IMR-90 (cell line): Measurements from ENCODE around the gene DLGAP4. TPM values are rescaled to one million over a fixed set of nuclear protein-coding genes. Genes with fewer than 3 reads are reported as not detected.

ENCODE experiments used
- ATAC-seq: fragments of 200-7000 bp; cut with Tn5 transposase; 2 replicates; pipeline ENCODE4 v1.9.1; 2020; ENCODE audit warnings: low read depth, mild to moderate bottlenecking, moderate library complexity
- BruUV-seq: library from RNA; stranded (reverse); fragments of 400-500 nt; replicated peaks from 2 replicates; lab custom pipeline; 2021; lab: Mats Ljungman, UMichigan
- CTCF ChIA-PET: fragments of 300-600 bp; formaldehyde crosslinking; extraction: SDS; loops from one replicate; lab custom pipeline; 2021; ENCODE audit warnings: antibody characterized with exemption; lab: Yijun Ruan, JAX
- POLR2A ChIA-PET: fragments of 300-600 bp; sonication (Branson Sonifier 250); formaldehyde crosslinking; loops from one replicate; lab custom pipeline; 2022; ENCODE audit warnings: antibody characterized with exemption; ENCODE audit not compliant: unreplicated experiment; lab: Charles Lee
- DNase-seq: peaks from one replicate; pipeline ENCODE4 v3.0.0; 2013
- H2AFZ ChIP-seq: replicated peaks from 2 replicates; pipeline ENCODE3; 2013; ENCODE audit warnings: low read length, mild to moderate bottlenecking; ENCODE audit not compliant: poor library complexity
- H2AK5ac ChIP-seq: 2 replicates; pipeline ENCODE4 v1.6.1; 2013; ENCODE audit warnings: low read depth, low read length, inconsistent platforms
- H2AK9ac ChIP-seq: replicated peaks from 2 replicates; pipeline ENCODE3; 2013; ENCODE audit warnings: mild to moderate bottlenecking, low read depth, low read length, moderate library complexity; ENCODE audit not compliant: poor library complexity
- H2BK120ac ChIP-seq: 2 replicates; pipeline ENCODE4 v1.6.1; 2013; ENCODE audit warnings: low read depth, low read length, inconsistent platforms
- H2BK15ac ChIP-seq: 3 replicates; pipeline ENCODE4 v1.6.1; 2013; ENCODE audit warnings: low read depth, low read length, inconsistent platforms
- H2BK20ac ChIP-seq: 2 replicates; pipeline ENCODE4 v1.6.1; 2013; ENCODE audit warnings: low read depth, mild to moderate bottlenecking, inconsistent platforms, low read length, moderate library complexity
- H2BK5ac ChIP-seq: 2 replicates; pipeline ENCODE4 v1.6.1; 2013; ENCODE audit warnings: mild to moderate bottlenecking, low read depth, low read length, inconsistent platforms; ENCODE audit not compliant: poor library complexity, severe bottlenecking
- H3K14ac ChIP-seq: replicated peaks from 2 replicates; pipeline ENCODE4 v1.6.1; 2013; ENCODE audit warnings: low read depth, low read length, inconsistent platforms
- H3K18ac ChIP-seq: 2 replicates; pipeline ENCODE4 v1.6.1; 2013; ENCODE audit warnings: low read depth, low read length, control low read depth
- H3K23ac ChIP-seq: 2 replicates; pipeline ENCODE4 v1.6.1; 2013; ENCODE audit warnings: low read depth, low read length, inconsistent platforms
- H3K27ac ChIP-seq: 2 replicates; pipeline ENCODE4 v1.5.1; 2013; ENCODE audit warnings: mild to moderate bottlenecking, control low read depth, low read length; ENCODE audit not compliant: insufficient read depth
- H3K27me3 ChIP-seq: 2 replicates; pipeline ENCODE4 v1.6.1; 2013; ENCODE audit warnings: low read length; ENCODE audit not compliant: control insufficient read depth, insufficient read depth
- H3K36me3 ChIP-seq: 2 replicates; pipeline ENCODE4 v1.6.1; 2013; ENCODE audit warnings: low read length, mixed read lengths; ENCODE audit not compliant: control insufficient read depth, insufficient read depth
- H3K4ac ChIP-seq: 2 replicates; pipeline ENCODE4 v1.6.1; 2013; ENCODE audit warnings: low read depth, low read length, inconsistent platforms
- H3K4me1 ChIP-seq: 2 replicates; pipeline ENCODE4 v1.6.1; 2013; ENCODE audit warnings: low read length, mixed read lengths; ENCODE audit not compliant: control insufficient read depth, insufficient read depth
- H3K4me2 ChIP-seq: 2 replicates; pipeline ENCODE4 v1.6.1; 2013; ENCODE audit warnings: low read depth, mild to moderate bottlenecking, control low read depth, low read length, moderate library complexity
- H3K4me3 ChIP-seq: 2 replicates; pipeline ENCODE4 v1.5.1; 2013; ENCODE audit warnings: low read depth, mild to moderate bottlenecking, control low read depth, low read length, moderate library complexity; ENCODE audit not compliant: insufficient read depth
- H3K56ac ChIP-seq: 2 replicates; pipeline ENCODE4 v1.6.1; 2013; ENCODE audit warnings: low read length, inconsistent platforms; ENCODE audit not compliant: insufficient read depth; ENCODE audit errors: extremely low read depth
- H3K79me1 ChIP-seq, 2 experiments: 2 replicates each; pipeline ENCODE4 v1.6.1; 2013; ENCODE audit warnings: low read length in 2 of 2, inconsistent platforms in 1 of 2, low read depth in 1 of 2
- H3K9ac ChIP-seq: 2 replicates; pipeline ENCODE4 v1.6.1; 2013; ENCODE audit warnings: low read depth, low read length, control low read depth
- H3K9me1 ChIP-seq: 2 replicates; pipeline ENCODE4 v1.6.1; 2013; ENCODE audit warnings: low read length, inconsistent platforms; ENCODE audit not compliant: insufficient read depth
- H3K9me3 ChIP-seq: 2 replicates; pipeline ENCODE4 v1.6.1; 2013; ENCODE audit warnings: low read length; ENCODE audit not compliant: control insufficient read depth, insufficient read depth
- H4K20me1 ChIP-seq: 2 replicates; pipeline ENCODE4 v1.6.1; 2013; ENCODE audit warnings: low read length, inconsistent platforms; ENCODE audit not compliant: insufficient read depth
- H4K5ac ChIP-seq: 2 replicates; pipeline ENCODE4 v1.6.1; 2013; ENCODE audit warnings: mild to moderate bottlenecking, low read depth, low read length, control low read depth
- H4K8ac ChIP-seq, 2 experiments: 2 replicates each; pipeline ENCODE4 v1.6.1; 2013; ENCODE audit warnings: low read depth in 2 of 2, low read length in 2 of 2, control low read depth in 1 of 2, inconsistent platforms in 1 of 2
- H4K91ac ChIP-seq: 2 replicates; pipeline ENCODE4 v1.6.1; 2013; ENCODE audit warnings: low read depth, low read length, inconsistent platforms; ENCODE audit not compliant: insufficient read depth
- BHLHE40 ChIP-seq: fragments of 150-350 bp; IDR thresholded peaks from 2 replicates; pipeline ENCODE4 v1.6.1; 2016; ENCODE audit warnings: mild to moderate bottlenecking, low read depth, low read length
- CHD1 ChIP-seq: IDR thresholded peaks from 2 replicates; pipeline ENCODE4 v1.6.1; 2012; ENCODE audit warnings: low read depth, low read length, improper control_type of control experiment
- CTCF ChIP-seq: conservative IDR thresholded peaks from 2 replicates; pipeline ENCODE4 v1.5.1; 2012; ENCODE audit warnings: mild to moderate bottlenecking, low read depth, low read length, improper control_type of control experiment
- FOS ChIP-seq: fragments of 150-350 bp; IDR thresholded peaks from 2 replicates; pipeline ENCODE4 v1.6.1; 2016; ENCODE audit warnings: low read depth, low read length
- MAFK ChIP-seq: IDR thresholded peaks from 2 replicates; pipeline ENCODE4 v1.6.1; 2012; ENCODE audit warnings: low read depth, low read length, improper control_type of control experiment
- MAZ ChIP-seq: IDR thresholded peaks from 2 replicates; pipeline ENCODE4 v1.6.1; 2012; ENCODE audit warnings: low read depth, mild to moderate bottlenecking, low read length, improper control_type of control experiment, moderate library complexity, borderline replicate concordance
- NFE2L2 ChIP-seq: fragments of 150-350 bp; IDR thresholded peaks from 2 replicates; pipeline ENCODE4 v1.6.1; 2016; ENCODE audit warnings: low read depth, mild to moderate bottlenecking, low read length
- POLR2A ChIP-seq: IDR thresholded peaks from 2 replicates; pipeline ENCODE4 v1.6.1; 2012; ENCODE audit warnings: mild to moderate bottlenecking, low read depth, low read length
- RAD21 ChIP-seq: IDR thresholded peaks from 2 replicates; pipeline ENCODE4 v1.6.1; 2012; ENCODE audit warnings: low read length, improper control_type of control experiment
- RCOR1 ChIP-seq: IDR thresholded peaks from 2 replicates; pipeline ENCODE4 v1.6.1; 2012; ENCODE audit warnings: mild to moderate bottlenecking, low read length, improper control_type of control experiment; ENCODE audit not compliant: insufficient replicate concordance
- RFX5 ChIP-seq: IDR thresholded peaks from 2 replicates; pipeline ENCODE4 v1.8.0; 2012; ENCODE audit warnings: low read depth, mild to moderate bottlenecking, low read length, moderate library complexity
- SMC3 ChIP-seq: fragments of 150-350 bp; IDR thresholded peaks from 2 replicates; pipeline ENCODE4 v1.6.1; 2016; ENCODE audit warnings: low read depth, mild to moderate bottlenecking, antibody characterized with exemption, low read length, moderate library complexity
- USF2 ChIP-seq: fragments of 150-350 bp; IDR thresholded peaks from 2 replicates; pipeline ENCODE4 v1.6.1; 2017; ENCODE audit warnings: mild to moderate bottlenecking, antibody characterized with exemption, low read length, low read depth
- WGBS, 2 experiments: methylation state at CpG; one replicate each; pipeline versions ENCODE4 v1.1.5 to v1.1.7; 2013; ENCODE audit warnings: missing lambda C conversion rate in 2 of 2; ENCODE audit not compliant: insufficient read length in 1 of 2; ENCODE audit errors: extremely low coverage in 2 of 2; 5-methylcytosine and 5-hydroxymethylcytosine counted together
- dilution Hi-C: fragments of 300-500 bp; cut with HindIII; formaldehyde crosslinking; loops from one replicate; pipeline ENCODE4 v1.14.3; 2018; ENCODE audit warnings: low sequenced_read_pairs; ENCODE audit not compliant: unreplicated experiment
- in situ Hi-C: fragments of 300-500 bp; cut with MboI; formaldehyde crosslinking; loops from 3 replicates; pipeline ENCODE4 v1.14.3; 2019; ENCODE audit warnings: low sequenced_read_pairs, inconsistent platforms, mixed read lengths
- intact Hi-C: fragments of 100-400 bp; cut with micrococcal nuclease; formaldehyde crosslinking; loops from 2 replicates; pipeline ENCODE4 v1.10.0; 2022
- polyA plus RNA-seq, 3 experiments: library from polyadenylated mRNA; depleted of rRNA; stranded (reverse); fragments of >200 nt; gene quantifications; 2 replicates each; pipeline ENCODE4 v1.2.3, GENCODE V29; 2012; ENCODE audit warnings: low replicate concordance in 1 of 3
- total RNA-seq: library from RNA; depleted of rRNA; stranded (reverse); fragments of >200 nt; gene quantifications from 2 replicates; pipeline ENCODE4 v1.2.3, GENCODE V29; 2012

DLGAP4 gene
- total and polyA plus RNA-seq, 2 of the 4 experiments (the other 2 are of a cell fraction): 32.3 to 73.2 TPM

GRCh38 chr20:36527331-36528125, 221.4 kb downstream of the DLGAP4 start:
- no peak for DNase-seq
- Histone ChIP-seq H3K9me3 (no peaks in the 10 kb centered on the region), H2BK5ac (no peak overlapping the region), H3K23ac (no peak overlapping the region), H3K18ac (no peak overlapping the region), H4K8ac (no peak overlapping the region), H4K5ac (no peak overlapping the region), H3K9ac (no peak overlapping the region), H3K4me2 (no peak overlapping the region), H3K36me3 (peaks cover 56% of the 10 kb centered on the region), H3K9me1 (peaks cover 19% of the 10 kb centered on the region), H3K4ac (no peak overlapping the region), H2BK20ac (no peak overlapping the region), H3K79me1 (peaks cover 14 to 31% of the 10 kb centered on the region in 2 experiments), H3K56ac (no peak overlapping the region), H4K91ac (no peak overlapping the region), H3K27me3 (no peaks in the 10 kb centered on the region), H3K4me3 (no peak overlapping the region), H3K14ac (no peak overlapping the region), H4K20me1 (peaks cover 18% of the 10 kb centered on the region; the same call in 1 of the 2 replicates), H2AK5ac (no peak overlapping the region), H2AK9ac (no peak overlapping the region), H2AFZ (no peak overlapping the region), H2BK120ac (no peak overlapping the region), H3K4me1 (no peaks in the 10 kb centered on the region; the same call in 1 of the 2 replicates), H3K27ac (no peak overlapping the region), H2BK15ac (no peak overlapping the region)
- TSS peak; percentile 84 for BruUV-seq
- ChIA-PET CTCF (no interaction called here), POLR2A (no interaction called here)
- TF ChIP-seq FOS (no peak), POLR2A (no peak), MAFK (no peak), BHLHE40 (no peak), CTCF (no peak), SMC3 (no peak), RFX5 (no peak), CHD1 (no peak), NFE2L2 (no peak), USF2 (no peak), RCOR1 (no peak), RAD21 (no peak), MAZ (no peak)
- in situ Hi-C loops (no loop called here), dilution Hi-C loops (no loop called here), intact Hi-C loops (no loop called here)
- 47% methylated on average over 4 of the region's 32 CpGs; no CpG with 5 or more reads in 1 of the 2 experiments for WGBS, 2 experiments
- ATAC-seq: no peak
